ENCODE data around the gene MSI2. TPM values are rescaled to one million over a fixed set of nuclear protein-coding genes. Genes with fewer than 3 reads are reported as not detected.

MSI2 gene
- total and polyA plus RNA-seq, 2 donors (not counting 1 experiment from before 2014, with no cell fraction given) = 16.1 to 196 TPM

- ChIA-PET POLR2A (no interaction called here), CTCF (interaction anchor here (1.3 to 5.6 kb wide), 2 partner anchors 427 to 502 kb away, joined by 5 to 137 read pairs; no protein-coding TSS in a partner anchor)
- H2AFZ ChIP-seq (ENCODE audit: insufficient read depth, low read depth, low read length, poor library complexity, severe bottlenecking) = no peak overlapping the region
- peaks cover 0 to 9% (median 4%) of the 10 kb centered on the region in 4 experiments for H3K27me3 ChIP-seq (replicated peaks in 1 of 4; ENCODE audit: control extremely low read depth in 1 of 4, control insufficient read depth in 3 of 4, insufficient read depth in 4 of 4, low read length in 3 of 4)
- H3K4me1 ChIP-seq (ENCODE audit: control insufficient read depth in 2 of 2, insufficient read depth in 2 of 2, low read length in 2 of 2) = peaks cover 0 to 3% of the 10 kb centered on the region in 2 donors
- Mint-ChIP-seq H3K4me1 (no peaks in the 10 kb centered on the region), H3K4me3 (no peak overlapping the region), H3K9me3 (ENCODE audit: insufficient read depth) (peaks cover 4% of the 10 kb centered on the region), H3K27ac (no peak overlapping the region), H3K27me3 (peaks cover 3% of the 10 kb centered on the region)
- H3K27ac ChIP-seq (ENCODE audit: low read length in 2 of 2) = no peak overlapping the region
- H3K9ac ChIP-seq (ENCODE audit: low read length) = no peak overlapping the region
- no peaks in the 10 kb centered on the region for H3K36me3 ChIP-seq (replicated peaks in 1 of 2; ENCODE audit: control extremely low read depth in 1 of 2, control insufficient read depth in 1 of 2, extremely low read depth in 1 of 2, insufficient read depth in 2 of 2, low read length in 1 of 2)
- DNase-seq (no peak), ATAC-seq (ENCODE audit: low read depth) (no peak)
- no peaks in the 10 kb centered on the region for H4K20me1 ChIP-seq (ENCODE audit: control insufficient read depth, insufficient read depth, low read length, poor library complexity, severe bottlenecking)
- H3K4me3 ChIP-seq (ENCODE audit: control extremely low read depth in 1 of 5, extremely low read depth in 1 of 5, insufficient read depth in 1 of 5, low read depth in 2 of 5, low read length in 4 of 5) = no peak overlapping the region
- H3K9me3 ChIP-seq (ENCODE audit: control extremely low read depth in 1 of 3, control insufficient read depth in 2 of 3, insufficient read depth in 1 of 3, low read length in 2 of 3) = peaks cover 0 to 3% (median 2%) of the 10 kb centered on the region in 3 donors
- no peaks in the 10 kb centered on the region for H3K79me2 ChIP-seq (ENCODE audit: control insufficient read depth, insufficient read depth, low read length)
- 100% methylated on average over 8 of the region's 10 CpGs for WGBS (ENCODE audit: insufficient coverage)
- H3K4me2 ChIP-seq (replicated peaks; ENCODE audit: low read depth, low read length, poor library complexity, severe bottlenecking) = no peak overlapping the region
- intact Hi-C loops (cut with micrococcal nuclease) = no loop called here
- TF ChIP-seq EZH2 (IDR thresholded peaks at IDR 0.05; ENCODE audit: borderline replicate concordance, insufficient read depth, low read depth, low read length, poor library complexity, severe bottlenecking) (no peak), CTCF (IDR thresholded peaks at IDR 0.05) (no peak)
Measured at GRCh38 chr17:57245786-57246185, 10.5 kb upstream of the MSI2 start.

- Mint-ChIP-seq H3K27ac (no peak overlapping the region), H3K4me1 (no peaks in the 10 kb centered on the region), H3K4me3 (no peak overlapping the region), H3K27me3 (peaks cover 3% of the 10 kb centered on the region), H3K9me3 (ENCODE audit: insufficient read depth) (peaks cover 5% of the 10 kb centered on the region)
- H3K4me3 ChIP-seq (ENCODE audit: control extremely low read depth in 1 of 5, extremely low read depth in 1 of 5, insufficient read depth in 1 of 5, low read depth in 2 of 5, low read length in 4 of 5) = no peak overlapping the region
- H3K4me1 ChIP-seq (ENCODE audit: control insufficient read depth in 2 of 2, insufficient read depth in 2 of 2, low read length in 2 of 2) = peaks cover 0 to 3% of the 10 kb centered on the region in 2 donors
- CTCF ChIA-PET = interaction anchor here (0.7 to 5.6 kb wide), 4 partner anchors 426 to 503 kb away, joined by 3 to 137 read pairs (median 4); no protein-coding TSS in a partner anchor
- no peaks in the 10 kb centered on the region for H3K79me2 ChIP-seq (ENCODE audit: control insufficient read depth, insufficient read depth, low read length)
- peaks cover 0 to 9% (median 4%) of the 10 kb centered on the region in 4 experiments for H3K27me3 ChIP-seq (replicated peaks in 1 of 4; ENCODE audit: control extremely low read depth in 1 of 4, control insufficient read depth in 3 of 4, insufficient read depth in 4 of 4, low read length in 3 of 4)
- no peak for ATAC-seq (ENCODE audit: low read depth)
- no peak overlapping the region for H3K4me2 ChIP-seq (replicated peaks; ENCODE audit: low read depth, low read length, poor library complexity, severe bottlenecking)
- no peaks in the 10 kb centered on the region for H4K20me1 ChIP-seq (ENCODE audit: control insufficient read depth, insufficient read depth, low read length, poor library complexity, severe bottlenecking)
- no peak overlapping the region for H3K9ac ChIP-seq (ENCODE audit: low read length)
- POLR2A ChIA-PET = no interaction called here
- no peaks in the 10 kb centered on the region for H3K36me3 ChIP-seq (replicated peaks in 1 of 2; ENCODE audit: control extremely low read depth in 1 of 2, control insufficient read depth in 1 of 2, extremely low read depth in 1 of 2, insufficient read depth in 2 of 2, low read length in 1 of 2)
- no peak overlapping the region for H2AFZ ChIP-seq (ENCODE audit: insufficient read depth, low read depth, low read length, poor library complexity, severe bottlenecking)
- no peak overlapping the region for H3K27ac ChIP-seq (ENCODE audit: low read length in 2 of 2)
- 100% methylated on average over 1 of the region's 3 CpGs for WGBS (ENCODE audit: insufficient coverage)
- intact Hi-C loops (cut with micrococcal nuclease) = no loop called here
- H3K9me3 ChIP-seq (ENCODE audit: control extremely low read depth in 1 of 3, control insufficient read depth in 2 of 3, insufficient read depth in 1 of 3, low read length in 2 of 3) = peaks cover 0 to 3% (median 2%) of the 10 kb centered on the region in 3 donors
- TF ChIP-seq CTCF (IDR thresholded peaks at IDR 0.05) (no peak), EZH2 (IDR thresholded peaks at IDR 0.05; ENCODE audit: borderline replicate concordance, insufficient read depth, low read depth, low read length, poor library complexity, severe bottlenecking) (no peak)
- DNase-seq = no peak
Measured at GRCh38 chr17:57246257-57246656, 10.1 kb upstream of the MSI2 start.

All from B cell (primary cell).